ENCODE data around the gene GCK. TPM values are rescaled to one million over a fixed set of nuclear protein-coding genes. Genes with fewer than 3 reads are reported as not detected.

GCK gene
- total and polyA plus RNA-seq, 2 donors (not counting 1 experiment from before 2014, with no cell fraction given), result 0.22 to 0.24 TPM

- H3K4me3 ChIP-seq (ENCODE audit: control extremely low read depth in 1 of 5, extremely low read depth in 1 of 5, insufficient read depth in 1 of 5, low read depth in 2 of 5, low read length in 4 of 5), result no peak overlapping the region
- Mint-ChIP-seq H3K4me1 (no peaks in the 10 kb centered on the region), H3K9me3 (ENCODE audit: insufficient read depth) (no peaks in the 10 kb centered on the region), H3K27ac (no peak overlapping the region), H3K4me3 (no peak overlapping the region), H3K27me3 (peaks cover 2% of the 10 kb centered on the region)
- no peaks in the 10 kb centered on the region for H3K79me2 ChIP-seq (ENCODE audit: control insufficient read depth, insufficient read depth, low read length)
- ChIA-PET POLR2A (no interaction called here), CTCF (no interaction called here)
- no peak overlapping the region for H3K9ac ChIP-seq (ENCODE audit: low read length)
- WGBS (ENCODE audit: insufficient coverage), result 93% methylated on average over 12 of the region's 12 CpGs
- no peaks in the 10 kb centered on the region for H4K20me1 ChIP-seq (ENCODE audit: control insufficient read depth, insufficient read depth, low read length, poor library complexity, severe bottlenecking)
- DNase-seq (no peak), ATAC-seq (ENCODE audit: low read depth) (no peak)
- intact Hi-C loops (cut with micrococcal nuclease), result no loop called here
- no peak overlapping the region for H3K4me2 ChIP-seq (replicated peaks; ENCODE audit: low read depth, low read length, poor library complexity, severe bottlenecking)
- H2AFZ ChIP-seq (ENCODE audit: insufficient read depth, low read depth, low read length, poor library complexity, severe bottlenecking), result no peak overlapping the region
- H3K27me3 ChIP-seq (replicated peaks in 1 of 4; ENCODE audit: control extremely low read depth in 1 of 4, control insufficient read depth in 3 of 4, insufficient read depth in 4 of 4, low read length in 3 of 4), result no peaks in the 10 kb centered on the region
- H3K9me3 ChIP-seq (ENCODE audit: control extremely low read depth in 1 of 3, control insufficient read depth in 2 of 3, insufficient read depth in 1 of 3, low read length in 2 of 3), result no peaks in the 10 kb centered on the region
- no peak overlapping the region for H3K27ac ChIP-seq (ENCODE audit: low read length in 2 of 2)
- H3K4me1 ChIP-seq (ENCODE audit: control insufficient read depth in 2 of 2, insufficient read depth in 2 of 2, low read length in 2 of 2), result no peaks in the 10 kb centered on the region
- no peaks in the 10 kb centered on the region for H3K36me3 ChIP-seq (replicated peaks in 1 of 2; ENCODE audit: control extremely low read depth in 1 of 2, control insufficient read depth in 1 of 2, extremely low read depth in 1 of 2, insufficient read depth in 2 of 2, low read length in 1 of 2)
- TF ChIP-seq CTCF (IDR thresholded peaks at IDR 0.05) (no peak), EZH2 (IDR thresholded peaks at IDR 0.05; ENCODE audit: borderline replicate concordance, insufficient read depth, low read depth, low read length, poor library complexity, severe bottlenecking) (no peak)
Measured at GRCh38 chr7:44231088-44231487, 41.8 kb upstream of the GCK start.

DNA sequence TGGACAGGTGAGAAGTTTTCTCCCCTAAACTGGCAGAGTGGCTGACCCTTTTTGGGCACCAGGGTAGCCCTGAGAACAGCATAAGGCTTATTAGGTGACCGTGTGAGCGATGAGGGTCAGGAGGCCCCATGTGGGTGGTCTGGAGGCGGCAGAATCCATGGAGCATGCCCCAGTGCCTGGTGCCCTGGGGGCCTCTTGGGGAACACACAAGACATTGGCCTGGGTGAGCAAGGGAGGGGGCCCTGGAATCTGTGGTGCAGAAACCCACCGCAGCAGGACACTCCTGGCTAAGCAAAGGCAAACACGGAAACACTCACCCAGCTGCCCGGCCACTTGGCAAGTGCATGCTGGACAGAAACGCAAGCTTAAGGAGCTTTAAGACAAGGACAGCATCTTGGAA, 41.0 kb upstream of the GCK start:
- Histone ChIP-seq H3K36me3 (replicated peaks in 1 of 2; ENCODE audit: control extremely low read depth in 1 of 2, control insufficient read depth in 1 of 2, extremely low read depth in 1 of 2, insufficient read depth in 2 of 2, low read length in 1 of 2) (no peaks in the 10 kb centered on the region), H3K27me3 (replicated peaks in 1 of 4; ENCODE audit: control extremely low read depth in 1 of 4, control insufficient read depth in 3 of 4, insufficient read depth in 4 of 4, low read length in 3 of 4) (peaks cover 0 to 3% (median 0%) of the 10 kb centered on the region in 4 experiments), H3K4me3 (ENCODE audit: control extremely low read depth in 1 of 5, extremely low read depth in 1 of 5, insufficient read depth in 1 of 5, low read depth in 2 of 5, low read length in 4 of 5) (no peak overlapping the region), H3K4me2 (replicated peaks; ENCODE audit: low read depth, low read length, poor library complexity, severe bottlenecking) (no peak overlapping the region), H3K9me3 (ENCODE audit: control extremely low read depth in 1 of 3, control insufficient read depth in 2 of 3, insufficient read depth in 1 of 3, low read length in 2 of 3) (no peaks in the 10 kb centered on the region), H2AFZ (ENCODE audit: insufficient read depth, low read depth, low read length, poor library complexity, severe bottlenecking) (no peak overlapping the region), H3K79me2 (ENCODE audit: control insufficient read depth, insufficient read depth, low read length) (no peaks in the 10 kb centered on the region), H3K9ac (ENCODE audit: low read length) (no peak overlapping the region), H4K20me1 (ENCODE audit: control insufficient read depth, insufficient read depth, low read length, poor library complexity, severe bottlenecking) (no peaks in the 10 kb centered on the region), H3K27ac (ENCODE audit: low read length in 2 of 2) (no peak overlapping the region), H3K4me1 (ENCODE audit: control insufficient read depth in 2 of 2, insufficient read depth in 2 of 2, low read length in 2 of 2) (no peaks in the 10 kb centered on the region)
- Mint-ChIP-seq H3K4me1 (no peaks in the 10 kb centered on the region), H3K27me3 (peaks cover 8% of the 10 kb centered on the region), H3K4me3 (no peak overlapping the region), H3K9me3 (ENCODE audit: insufficient read depth) (no peaks in the 10 kb centered on the region), H3K27ac (no peak overlapping the region)
- DNase-seq (no peak), ATAC-seq (ENCODE audit: low read depth) (no peak)
- CTCF ChIA-PET, result no interaction called here
- intact Hi-C loops (cut with micrococcal nuclease), result no loop called here
- POLR2A ChIA-PET, result no interaction called here
- WGBS (ENCODE audit: insufficient coverage), result 96% methylated on average over 7 of the region's 7 CpGs
- no peak for TF ChIP-seq CTCF (IDR thresholded peaks at IDR 0.05)
- no peak for TF ChIP-seq EZH2 (IDR thresholded peaks at IDR 0.05; ENCODE audit: borderline replicate concordance, insufficient read depth, low read depth, low read length, poor library complexity, severe bottlenecking)
